Stimulated activated CD4-positive, alpha-beta T cell treated with anti-CD3 and anti-CD28 coated beads, Interleukin-1b, Interleukin-23, amount 100 ng/mL, for 24 hours (primary cell): ENCODE measurements around the gene EPX.
"Not testable (repeated sequence)": the region's sequence is repeated elsewhere in the genome, so short reads cannot be mapped to it uniquely, and the experiment has no call there.

Experiments used
- DNase-seq, 4 experiments: peaks; one replicate each; pipeline ENCODE4 v3.0.0-alpha.2; 2020; ENCODE audit warnings: low read depth in 4 of 4, low spot score in 1 of 4

Gene EPX, protein sequence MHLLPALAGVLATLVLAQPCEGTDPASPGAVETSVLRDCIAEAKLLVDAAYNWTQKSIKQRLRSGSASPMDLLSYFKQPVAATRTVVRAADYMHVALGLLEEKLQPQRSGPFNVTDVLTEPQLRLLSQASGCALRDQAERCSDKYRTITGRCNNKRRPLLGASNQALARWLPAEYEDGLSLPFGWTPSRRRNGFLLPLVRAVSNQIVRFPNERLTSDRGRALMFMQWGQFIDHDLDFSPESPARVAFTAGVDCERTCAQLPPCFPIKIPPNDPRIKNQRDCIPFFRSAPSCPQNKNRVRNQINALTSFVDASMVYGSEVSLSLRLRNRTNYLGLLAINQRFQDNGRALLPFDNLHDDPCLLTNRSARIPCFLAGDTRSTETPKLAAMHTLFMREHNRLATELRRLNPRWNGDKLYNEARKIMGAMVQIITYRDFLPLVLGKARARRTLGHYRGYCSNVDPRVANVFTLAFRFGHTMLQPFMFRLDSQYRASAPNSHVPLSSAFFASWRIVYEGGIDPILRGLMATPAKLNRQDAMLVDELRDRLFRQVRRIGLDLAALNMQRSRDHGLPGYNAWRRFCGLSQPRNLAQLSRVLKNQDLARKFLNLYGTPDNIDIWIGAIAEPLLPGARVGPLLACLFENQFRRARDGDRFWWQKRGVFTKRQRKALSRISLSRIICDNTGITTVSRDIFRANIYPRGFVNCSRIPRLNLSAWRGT

DNA sequence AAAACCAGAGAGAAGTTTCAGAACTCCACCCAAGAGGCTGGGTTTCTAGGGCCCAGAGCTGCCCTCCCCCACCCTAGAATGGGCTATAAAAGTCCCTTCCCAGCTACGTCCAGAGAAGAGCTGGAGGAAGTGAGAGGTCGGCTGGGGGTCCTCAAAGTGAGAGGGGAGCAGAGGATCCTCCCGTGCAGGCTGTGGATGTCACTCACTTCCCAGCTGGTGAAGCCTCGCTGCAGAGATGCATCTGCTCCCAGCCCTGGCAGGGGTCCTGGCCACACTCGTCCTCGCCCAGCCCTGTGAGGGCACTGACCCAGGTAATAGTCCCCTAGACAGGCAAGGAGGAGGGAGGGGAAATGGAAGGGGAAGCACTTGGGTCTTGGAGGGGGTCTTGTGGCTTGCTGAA lies at the start of gene EPX:
Gene EPX (plus strand): TSS at position 115 of the 400 bp plus-strand sequence. CDS start 121 bp downstream, at position 236.
- DNase-seq: no peak

DNA sequence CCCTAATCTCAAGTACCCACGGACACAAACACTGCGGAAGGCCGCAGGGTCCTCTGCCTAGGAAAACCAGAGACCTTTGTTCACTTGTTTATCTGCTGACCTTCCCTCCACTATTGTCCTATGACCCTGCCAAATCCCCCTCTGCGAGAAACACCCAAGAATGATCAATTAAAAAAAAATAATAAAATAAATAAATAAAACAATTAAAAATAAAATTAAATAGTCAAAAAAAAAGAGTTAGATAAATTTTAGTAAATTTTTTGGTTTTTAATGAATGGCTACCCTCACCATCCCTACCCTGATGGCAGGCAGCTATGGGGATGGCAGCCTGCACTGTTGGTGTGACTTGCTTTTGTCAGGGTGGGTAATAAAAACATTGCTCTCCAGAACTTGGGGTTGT lies 49.2 kb upstream of the EPX start:
- not testable (repeated sequence) for DNase-seq

DNA sequence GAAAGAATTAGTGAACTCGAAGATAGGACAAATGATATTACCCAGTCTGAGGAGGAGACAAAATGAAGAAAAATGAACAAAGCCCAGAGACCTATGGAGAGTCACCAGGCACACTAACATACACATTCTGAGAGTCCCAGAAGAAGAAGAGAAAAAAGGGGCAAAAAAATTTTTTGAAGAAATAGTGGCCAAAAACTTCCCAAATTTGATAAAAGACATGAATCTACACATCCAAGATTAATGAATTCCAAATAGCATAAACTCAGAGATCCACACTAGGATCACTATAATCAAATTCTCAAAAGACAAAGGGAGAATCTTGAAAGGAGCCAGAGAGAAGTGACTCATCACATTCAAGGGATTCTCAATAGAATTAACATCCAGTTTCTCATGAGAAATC lies 47.7 kb upstream of the EPX start:
- DNase-seq: no peak

DNA sequence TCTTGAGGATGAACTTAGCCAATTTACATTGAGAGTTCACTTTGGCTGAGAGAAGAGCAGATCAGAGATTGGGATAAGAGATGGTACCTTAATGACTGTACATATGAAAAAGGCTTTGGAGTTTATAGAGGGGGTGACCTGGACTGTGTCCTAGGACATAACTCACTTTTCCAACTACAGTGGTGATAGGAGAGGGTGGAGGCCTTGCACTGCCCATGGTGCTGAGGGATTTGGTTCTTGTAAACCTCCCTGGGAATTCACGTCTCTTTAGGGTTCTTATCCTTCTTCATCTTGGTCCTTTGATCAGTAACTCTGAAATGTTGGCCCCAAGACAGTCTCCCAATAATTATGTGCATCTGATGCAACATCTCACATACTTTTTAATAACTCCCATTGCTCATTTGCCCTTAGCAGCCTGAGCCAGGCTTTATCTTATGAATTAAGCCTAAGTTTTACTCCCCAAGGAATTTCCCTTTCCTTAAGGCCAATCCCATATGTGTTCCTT lies 44.5 kb upstream of the EPX start, which contains the start of gene OR4D1:
Gene OR4D1 (plus strand): TSS at position 455 of the 505 bp plus-strand sequence. CDS start 6,770 bp downstream, outside the sequence.
- DNase-seq: no peak

DNA sequence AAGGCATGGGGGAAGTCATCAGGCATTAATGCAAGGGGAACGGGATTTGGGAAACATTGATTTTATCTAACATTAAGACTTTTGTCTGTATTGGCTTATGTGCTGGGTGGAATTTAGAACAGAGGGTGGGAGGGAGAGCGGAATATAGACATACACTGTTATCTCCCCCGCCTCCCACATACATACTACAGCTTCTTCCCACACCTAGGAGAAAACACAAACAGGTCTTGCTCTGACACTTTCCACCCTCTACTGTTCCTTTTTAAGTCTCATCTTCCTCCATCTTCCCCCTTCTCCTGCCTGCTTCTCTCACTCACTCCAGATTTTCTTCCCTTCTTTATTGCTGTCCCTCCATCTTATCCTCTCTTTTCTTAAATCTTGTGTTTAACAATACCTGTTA lies 43.9 kb upstream of the EPX start:
- no peak for DNase-seq

DNA sequence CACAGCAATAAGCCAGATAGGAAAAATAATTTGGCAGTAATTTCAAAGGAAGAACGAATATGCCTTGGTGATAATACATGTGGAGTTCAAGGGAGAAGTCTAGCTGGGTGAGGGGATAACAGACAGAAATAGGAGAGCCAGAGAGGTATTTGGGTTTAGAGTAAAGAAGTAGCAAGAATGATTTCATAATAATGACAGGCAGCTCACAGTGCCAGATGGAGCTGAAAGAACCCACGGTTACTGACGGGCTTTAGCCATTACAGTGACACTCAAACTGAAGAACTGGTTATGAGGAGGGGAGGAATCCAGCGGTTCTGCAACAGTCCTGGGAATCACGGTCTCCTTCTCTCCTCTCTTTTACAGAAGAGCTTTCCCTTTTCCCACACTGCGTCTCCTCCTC lies 42.1 kb upstream of the EPX start:
- no peak for DNase-seq

DNA sequence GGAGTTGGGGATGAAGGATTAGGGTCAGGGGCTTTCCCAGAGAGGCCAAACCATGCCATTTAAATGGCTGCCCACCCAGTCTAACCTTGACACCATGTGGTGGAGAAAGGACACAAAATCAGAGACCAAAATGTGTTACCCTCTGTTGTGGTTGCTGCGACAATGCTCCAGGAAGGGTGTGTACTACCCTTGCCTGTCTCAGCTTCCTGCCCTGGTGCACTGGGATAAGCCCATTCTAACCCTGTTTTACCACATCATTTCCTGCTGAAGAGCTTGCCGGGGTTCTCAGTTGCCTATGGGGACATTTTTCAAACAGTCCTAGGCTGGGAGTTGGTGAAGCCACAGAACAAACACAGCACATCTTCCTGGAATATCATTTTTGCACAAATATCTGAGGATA lies 39.5 kb upstream of the EPX start:
- DNase-seq: peak in 1 of 4 experiments; percentile 9

DNA sequence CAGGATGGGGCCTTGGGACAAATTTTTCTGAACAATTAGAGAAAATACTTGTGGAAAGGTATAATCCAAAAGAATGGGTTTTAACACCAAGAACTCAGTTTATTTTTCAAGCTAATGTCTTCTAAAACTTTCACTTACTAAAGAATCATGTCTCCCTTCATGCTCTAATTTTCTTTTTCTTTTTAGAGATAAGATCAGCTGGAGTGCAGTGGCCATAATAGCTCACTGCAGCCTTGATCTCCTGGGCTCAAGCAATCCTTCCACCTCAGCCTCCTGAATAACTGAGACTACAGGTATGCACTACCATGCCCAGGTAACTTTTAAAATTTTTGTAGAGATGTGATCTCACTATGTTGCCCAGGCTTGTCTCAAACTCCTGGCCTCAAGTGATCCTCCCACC lies 38.9 kb upstream of the EPX start:
- no peak for DNase-seq

DNA sequence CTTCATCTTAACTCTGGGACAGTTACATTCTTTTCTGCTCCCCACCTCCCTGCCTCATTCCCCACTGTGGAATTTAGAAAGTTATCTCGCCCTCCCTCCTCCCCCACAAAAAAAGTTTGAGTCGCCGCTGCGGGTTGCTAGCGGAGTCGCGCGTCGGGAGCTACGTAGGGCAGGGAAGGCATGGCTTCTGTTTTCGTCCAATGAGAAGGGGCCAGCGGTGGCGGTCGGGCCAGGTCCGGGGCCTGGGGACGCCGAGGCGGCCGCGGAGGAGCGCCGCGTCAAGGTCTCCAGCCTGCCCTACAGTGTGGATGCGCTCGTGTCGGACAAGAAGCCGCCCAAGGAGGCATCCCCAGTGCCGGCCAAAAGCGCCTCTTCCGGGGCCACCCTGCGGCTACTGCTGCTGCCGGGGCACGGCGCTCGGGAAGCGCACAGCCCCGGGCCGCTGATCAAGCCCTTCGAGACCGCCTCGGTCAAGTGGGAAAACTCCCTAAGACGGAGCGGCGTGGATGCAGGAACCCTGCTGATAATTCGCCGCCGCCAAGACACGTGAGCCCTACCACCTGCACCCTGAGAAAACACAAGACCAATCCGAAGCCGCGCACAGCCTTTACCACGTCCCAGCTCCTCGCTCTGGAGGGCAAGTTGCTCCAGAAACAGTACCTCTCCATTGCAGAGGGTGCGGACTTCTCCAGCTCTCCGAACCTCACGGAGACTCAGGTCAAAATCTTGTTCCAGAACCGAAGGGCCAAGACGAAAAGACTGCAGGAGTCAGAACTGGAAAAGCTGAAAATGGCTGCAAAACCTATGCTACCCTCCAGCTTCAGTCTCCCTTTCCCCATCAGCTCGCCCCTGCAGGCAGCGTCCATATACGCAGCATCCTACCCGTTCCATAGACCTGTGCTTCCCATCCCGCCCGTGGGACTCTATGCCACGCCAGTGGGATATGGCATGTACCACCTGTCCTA lies 35.4 kb upstream of the EPX start:
- DNase-seq: peak; percentile 27 to 60 (median 44)

DNA sequence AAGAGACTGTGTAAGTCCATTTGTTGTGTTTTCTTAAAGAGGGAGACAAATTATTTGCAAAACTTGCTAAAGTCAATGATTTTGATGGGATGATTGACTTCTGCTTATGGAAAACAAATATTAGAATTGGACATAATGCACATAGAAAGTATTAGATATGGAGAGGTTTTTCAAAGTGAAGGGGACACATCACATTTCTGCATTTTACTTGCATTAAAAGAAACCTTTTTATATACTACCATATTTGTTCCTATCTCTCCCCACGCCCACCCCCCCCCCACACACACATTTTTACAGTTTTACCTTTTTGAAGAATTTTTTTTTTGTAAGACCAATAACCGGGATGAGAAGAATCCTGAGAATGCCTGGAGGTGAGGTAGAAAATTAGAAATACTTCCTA lies 34.3 kb upstream of the EPX start:
- DNase-seq: no peak

DNA sequence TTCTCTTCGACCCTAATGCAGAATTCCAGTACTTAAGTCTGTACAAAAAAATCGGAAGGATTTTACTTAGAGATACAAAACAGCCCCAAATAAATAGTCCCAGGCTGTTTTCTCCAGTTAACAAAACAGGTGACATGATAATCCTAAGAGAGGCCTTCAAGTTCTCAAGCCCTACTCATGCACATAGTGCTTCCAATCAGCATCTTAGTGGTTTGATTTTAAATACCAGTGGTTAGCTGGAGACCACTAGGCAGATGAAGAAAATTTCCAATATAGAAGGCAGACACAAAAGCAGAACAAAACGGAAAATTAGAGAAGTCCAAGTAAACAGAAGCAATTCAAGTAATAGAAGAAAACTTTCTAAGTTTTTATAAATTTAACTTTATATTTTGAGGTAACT lies 31.0 kb upstream of the EPX start:
- DNase-seq: no peak

DNA sequence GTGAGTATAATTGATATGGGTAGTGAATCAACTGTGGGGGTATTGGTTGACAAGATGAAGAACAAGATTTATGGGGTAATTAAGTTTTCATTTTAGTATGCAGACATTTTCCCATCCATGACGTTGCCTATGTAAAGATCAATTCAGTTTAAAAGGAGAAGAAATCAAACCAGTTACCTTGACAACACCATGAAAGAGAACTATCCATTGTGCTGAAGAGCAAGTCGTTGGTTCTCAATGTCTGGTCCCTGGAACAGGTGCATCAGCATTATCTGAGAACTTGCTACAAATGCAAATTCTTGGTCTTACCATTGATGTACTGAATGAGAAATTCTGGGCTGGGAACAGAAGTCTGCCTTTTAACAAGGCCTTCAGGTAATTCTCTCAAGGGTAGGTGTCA lies 26.5 kb upstream of the EPX start:
- DNase-seq: no peak

DNA sequence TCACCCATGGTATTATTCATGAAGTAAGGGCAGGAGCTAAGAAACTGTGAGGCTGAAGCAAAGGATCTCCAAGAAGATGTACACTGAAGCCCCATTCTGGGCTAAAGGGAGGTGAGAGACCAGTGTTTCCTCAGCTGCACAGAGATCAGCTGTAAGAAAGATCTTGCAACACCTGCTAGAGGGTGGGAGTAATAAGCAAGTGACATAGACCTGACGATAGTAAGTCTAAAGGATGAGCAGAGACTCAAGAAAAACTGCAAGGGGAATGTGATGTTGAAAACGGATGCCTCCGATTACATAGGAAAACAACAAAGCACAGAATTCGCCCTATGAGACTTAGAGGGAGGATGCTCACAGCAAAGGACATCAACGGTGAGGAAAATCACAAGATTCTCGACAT lies 25.8 kb upstream of the EPX start, which contains the start of gene OR4D2:
Gene OR4D2 (plus strand): TSS at position 301 of the 400 bp plus-strand sequence. CDS start 2,674 bp downstream, outside the sequence.
- DNase-seq: no peak

DNA sequence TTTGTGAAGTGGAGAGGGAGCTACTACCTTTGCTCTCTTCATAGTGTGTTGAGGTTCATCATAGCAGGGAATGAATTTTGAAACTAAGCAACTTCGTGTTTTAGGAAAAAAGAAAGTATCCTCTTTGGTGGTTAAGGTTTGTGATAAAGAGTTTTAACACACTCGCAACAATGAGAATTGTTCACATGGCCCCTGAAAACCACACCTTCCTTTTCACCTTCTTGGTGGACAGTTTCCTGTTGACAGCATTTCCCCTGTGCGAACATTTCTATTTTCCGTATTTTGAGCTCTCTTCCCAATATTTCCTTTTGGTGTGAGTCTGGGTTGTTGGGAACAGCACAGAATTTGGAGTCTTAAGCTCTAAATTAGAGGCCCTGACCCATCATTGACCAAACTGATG lies 21.9 kb upstream of the EPX start:
- DNase-seq: no peak

DNA sequence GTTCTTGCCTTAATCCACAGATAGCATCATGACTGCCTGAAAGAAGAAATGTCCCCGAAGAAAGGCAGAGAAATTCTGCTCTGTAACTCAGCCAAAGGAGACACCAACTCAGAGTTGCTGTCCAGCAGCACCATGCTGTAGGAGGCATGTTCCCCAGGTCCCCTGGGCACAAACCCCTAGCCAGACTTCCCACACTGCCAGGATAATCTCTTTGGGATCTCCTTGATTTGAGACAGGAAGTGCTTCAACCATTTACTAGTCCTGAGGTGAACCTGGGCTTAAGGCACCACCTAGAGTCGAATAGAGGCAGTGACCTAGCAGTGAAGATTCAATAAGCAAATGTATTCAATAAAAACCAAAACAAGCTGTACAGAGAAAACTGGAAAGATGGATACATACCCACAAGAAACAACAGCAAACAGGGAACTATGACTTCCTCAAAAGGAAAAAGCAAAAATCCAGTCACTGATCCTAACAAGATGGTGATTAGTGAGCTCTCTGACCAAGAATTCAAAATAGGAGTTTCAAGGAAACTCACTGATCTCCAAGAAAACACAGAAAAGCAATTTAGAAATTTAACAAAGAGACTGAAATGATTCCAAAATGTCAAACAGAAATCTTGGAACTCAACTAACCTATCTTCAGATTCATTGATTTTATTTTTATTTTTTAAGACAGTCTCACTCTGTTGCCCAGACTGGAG lies 20.0 kb upstream of the EPX start:
- DNase-seq: peak in 1 of 4 experiments; percentile 25

DNA sequence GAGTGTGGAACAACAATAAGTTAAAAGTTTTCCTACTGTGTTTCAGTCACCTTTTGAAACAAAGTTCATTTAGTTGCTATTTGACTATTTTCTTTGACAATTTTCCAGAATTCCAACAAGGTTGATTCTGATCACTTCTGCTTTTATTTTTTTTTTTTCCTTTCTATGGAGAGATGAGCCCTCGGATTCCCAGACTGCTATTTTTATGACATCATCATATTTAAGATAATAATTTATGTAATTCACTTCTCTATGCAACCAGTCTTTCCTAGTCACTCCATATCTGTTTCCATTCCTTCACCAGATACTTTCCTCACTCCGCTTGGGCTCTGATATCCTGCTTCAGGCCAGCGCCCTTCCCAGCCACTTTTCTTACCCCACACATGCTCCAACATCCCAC lies 17.7 kb upstream of the EPX start:
- no peak for DNase-seq

DNA sequence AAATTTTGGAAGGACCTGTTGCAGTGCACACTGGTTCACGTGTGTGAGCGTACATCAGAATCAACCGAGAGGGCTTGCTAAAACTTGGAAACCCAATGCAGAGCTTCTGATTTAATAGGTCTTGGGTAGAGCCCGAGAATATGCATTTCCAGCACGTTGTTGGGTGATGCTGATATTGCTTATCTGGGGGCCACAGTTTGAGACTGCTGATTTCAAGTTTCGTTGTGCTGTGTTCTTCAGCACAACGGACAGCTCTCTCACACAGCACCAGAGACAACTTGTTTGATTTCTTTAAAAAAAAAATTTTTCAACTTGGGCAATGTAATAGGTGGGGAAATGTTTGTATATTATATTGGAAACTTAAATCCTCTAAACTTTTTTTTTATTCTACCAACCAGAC lies 16.3 kb upstream of the EPX start:
- DNase-seq: no peak

DNA sequence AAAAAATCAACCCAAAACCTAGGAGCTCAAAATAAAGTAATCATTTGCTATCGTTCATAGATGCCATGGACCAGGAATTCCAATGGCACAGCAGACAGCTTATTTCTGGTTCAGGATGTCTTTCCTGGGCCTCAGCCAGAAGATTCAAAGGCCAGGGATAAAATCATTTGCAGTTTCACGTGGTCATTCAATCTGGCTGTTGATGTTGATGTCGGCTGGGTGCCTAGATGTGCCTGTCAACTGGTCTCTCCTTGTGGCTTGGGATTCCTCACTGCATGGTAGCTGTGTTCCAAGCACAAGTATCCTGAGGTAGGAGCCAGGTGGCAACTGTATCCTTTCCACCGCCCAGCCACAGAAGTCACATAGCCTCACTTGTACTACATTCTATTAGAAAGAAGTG lies 10.7 kb upstream of the EPX start:
- DNase-seq: no peak

DNA sequence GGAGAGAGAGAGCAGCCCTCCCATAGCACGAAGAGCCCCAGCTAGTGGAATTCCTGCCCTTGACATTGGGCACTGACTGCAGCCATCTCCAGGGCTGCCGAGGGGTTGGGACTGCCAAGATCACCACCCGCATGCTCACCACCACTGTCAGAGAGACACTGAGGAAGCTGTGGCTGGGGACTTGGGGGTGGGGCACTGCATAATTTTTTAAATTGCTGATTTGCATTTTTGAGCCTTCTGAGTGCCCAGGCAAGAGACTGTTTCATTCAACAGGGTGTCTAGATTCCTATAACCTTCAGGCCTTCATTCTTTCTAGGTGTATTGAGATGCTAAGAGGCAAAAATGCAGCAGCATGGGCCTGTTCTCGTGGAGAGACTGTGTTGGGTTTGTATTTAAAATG lies 9.0 kb upstream of the EPX start:
- DNase-seq: no peak

DNA sequence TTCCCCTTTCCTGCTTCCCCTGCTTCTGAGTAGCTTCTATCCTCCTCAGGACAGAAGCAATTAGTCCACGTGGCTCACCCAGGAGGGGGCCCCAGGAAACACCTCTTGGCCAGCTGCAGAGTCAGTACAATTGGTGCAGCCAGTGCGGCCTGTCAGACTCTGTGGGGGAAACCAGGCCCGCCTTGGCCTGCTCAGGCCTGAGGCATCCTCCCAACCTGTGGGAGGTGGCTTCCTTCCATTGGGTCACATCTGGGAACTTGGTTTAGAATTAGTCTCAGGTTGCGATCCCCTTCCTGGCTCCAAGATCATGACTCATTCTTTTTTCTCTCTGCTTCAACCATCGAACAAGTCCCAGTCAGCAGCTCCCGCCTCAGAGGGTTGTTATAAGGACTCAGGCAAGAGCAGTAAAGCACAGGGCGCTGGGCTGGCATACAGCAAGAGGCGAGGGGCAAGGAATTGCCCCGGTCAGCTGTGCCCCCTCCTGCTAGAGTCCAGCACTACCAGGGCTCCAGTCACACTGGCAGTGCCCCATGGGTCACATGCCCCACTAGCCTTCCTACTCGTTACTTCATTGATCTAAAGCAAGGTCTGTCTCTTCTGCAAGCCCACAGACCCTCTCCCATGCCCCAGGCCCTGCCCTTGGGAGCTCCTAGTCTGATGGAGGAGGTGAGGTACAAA lies 8.1 kb upstream of the EPX start:
- DNase-seq: no peak
